Endodermal cell (in vitro differentiated cells): ENCODE results near the gene ERBB4. TPM values are rescaled to one million over a fixed set of nuclear protein-coding genes. Genes with fewer than 3 reads are reported as not detected.

Experiments
- DNase-seq: peaks from one replicate; pipeline ENCODE4 v3.0.0-alpha.2; 2017
- H3K27ac ChIP-seq: 2 replicates; pipeline ENCODE4 v1.5.1; 2013; ENCODE audit warnings: mild to moderate bottlenecking, low read depth, low read length, moderate library complexity
- H3K27me3 ChIP-seq: 2 replicates; pipeline ENCODE4 v1.6.1; 2013; ENCODE audit warnings: mild to moderate bottlenecking, low read length, moderate library complexity; ENCODE audit not compliant: insufficient read depth, control insufficient read depth, poor library complexity, severe bottlenecking
- H3K36me3 ChIP-seq: 2 replicates; pipeline ENCODE4 v1.7.0; 2013; ENCODE audit warnings: mild to moderate bottlenecking, low read length, moderate library complexity; ENCODE audit not compliant: control insufficient read depth, insufficient read depth
- H3K4me1 ChIP-seq: one replicate; pipeline ENCODE4 v1.7.0; 2013; ENCODE audit warnings: low read length; ENCODE audit not compliant: control insufficient read depth, insufficient read depth
- H3K4me3 ChIP-seq: 2 replicates; pipeline ENCODE4 v1.5.1; 2013; ENCODE audit warnings: mild to moderate bottlenecking, low read length, moderate library complexity
- H3K9ac ChIP-seq: 2 replicates; pipeline ENCODE4 v1.6.1; 2013; ENCODE audit warnings: mild to moderate bottlenecking, low read length, moderate library complexity; ENCODE audit not compliant: poor library complexity, severe bottlenecking; ENCODE audit errors: extremely low read depth
- H3K9me3 ChIP-seq: 2 replicates; pipeline ENCODE4 v1.6.1; 2013; ENCODE audit warnings: mild to moderate bottlenecking, low read length, moderate library complexity; ENCODE audit not compliant: control insufficient read depth
- H3K27ac Mint-ChIP-seq: 2 replicates; pipeline ENCODE4 v1.8.0; 2020; ENCODE audit warnings: mixed read lengths
- H3K27me3 Mint-ChIP-seq: 2 replicates; pipeline ENCODE4 v1.8.0; 2021; ENCODE audit warnings: mild to moderate bottlenecking, mixed read lengths; ENCODE audit not compliant: insufficient read depth
- H3K36me3 Mint-ChIP-seq: 2 replicates; pipeline ENCODE4 v1.8.0; 2020; ENCODE audit warnings: low read depth, mixed read lengths
- H3K4me1 Mint-ChIP-seq: 2 replicates; pipeline ENCODE4 v1.8.0; 2020; ENCODE audit warnings: mixed read lengths
- H3K4me3 Mint-ChIP-seq: 2 replicates; pipeline ENCODE4 v1.8.0; 2020; ENCODE audit warnings: mild to moderate bottlenecking, moderate library complexity, mixed read lengths
- H3K9me3 Mint-ChIP-seq: 2 replicates; pipeline ENCODE4 v1.8.0; 2020; ENCODE audit warnings: mild to moderate bottlenecking, mixed read lengths
- CTCF ChIP-seq: fragments of 200-600 bp; sonication (generic); conservative IDR thresholded peaks from 2 replicates; pipeline ENCODE4 v1.5.0; 2021; ENCODE audit warnings: antibody characterized with exemption, mild to moderate bottlenecking
- WGBS, 2 experiments: methylation state at CpG; one replicate each; pipeline versions ENCODE4 v1.1.5 to v1.1.7; 2013; ENCODE audit warnings: missing lambda C conversion rate in 2 of 2, mixed read lengths in 1 of 2; ENCODE audit not compliant: insufficient coverage in 1 of 2, insufficient read length in 1 of 2; 5-methylcytosine and 5-hydroxymethylcytosine counted together
- total RNA-seq, 2 donors: library from RNA; stranded (reverse); fragmentation: NEBNext Ultra II Directional in 1 of 2; extraction: Animal tissue kit (Norgen Biotek cat#: 25700) in 1 of 2; gene quantifications; 2 replicates in 1 of 2; 3 replicates in 1 of 2; pipeline ENCODE4 v1.2.1, GENCODE V29; 2021

The ERBB4 gene
- total RNA-seq, 2 donors from 2014 or later: 154 to 158 TPM

- H3K27ac ChIP-seq: no peak overlapping the region
- no peaks in the 10 kb centered on the region for H3K4me1 ChIP-seq
Observed at GRCh38 chr2:211692689-211693088, 845.9 kb downstream of the ERBB4 start.

GRCh38 chr2:211690736-211691135, 847.9 kb downstream of the ERBB4 start:
- Mint-ChIP-seq H3K27me3 (no peaks in the 10 kb centered on the region), H3K27ac (no peak overlapping the region), H3K9me3 (peaks cover 8% of the 10 kb centered on the region), H3K4me3 (no peak overlapping the region), H3K4me1 (no peaks in the 10 kb centered on the region), H3K36me3 (no peaks in the 10 kb centered on the region)
- Histone ChIP-seq H3K27me3 (no peaks in the 10 kb centered on the region), H3K4me3 (no peak overlapping the region), H3K27ac (no peak overlapping the region), H3K36me3 (no peaks in the 10 kb centered on the region), H3K9me3 (no peaks in the 10 kb centered on the region), H3K4me1 (no peaks in the 10 kb centered on the region), H3K9ac (no peak overlapping the region)
- 91 to 97% methylated on average over 1 of the region's 1 CpG for WGBS, 2 experiments
- no peak for DNase-seq
- no peak for TF ChIP-seq CTCF

More at GRCh38 chr2:211692689-211693088, 845.9 kb downstream of the ERBB4 start:
- no peak for DNase-seq
- Mint-ChIP-seq H3K4me1 (no peaks in the 10 kb centered on the region), H3K4me3 (no peak overlapping the region), H3K36me3 (no peaks in the 10 kb centered on the region), H3K9me3 (no peaks in the 10 kb centered on the region), H3K27me3 (no peaks in the 10 kb centered on the region), H3K27ac (no peak overlapping the region)
- H3K36me3 ChIP-seq: no peaks in the 10 kb centered on the region
- H3K27me3 ChIP-seq: no peaks in the 10 kb centered on the region
- H3K9ac ChIP-seq: no peak overlapping the region
- no peaks in the 10 kb centered on the region for H3K9me3 ChIP-seq
- no peak overlapping the region for H3K4me3 ChIP-seq
- WGBS, 2 experiments: 82 to 100% methylated on average over 1 to 2 of the region's 2 CpGs
- TF ChIP-seq CTCF: no peak

DNA sequence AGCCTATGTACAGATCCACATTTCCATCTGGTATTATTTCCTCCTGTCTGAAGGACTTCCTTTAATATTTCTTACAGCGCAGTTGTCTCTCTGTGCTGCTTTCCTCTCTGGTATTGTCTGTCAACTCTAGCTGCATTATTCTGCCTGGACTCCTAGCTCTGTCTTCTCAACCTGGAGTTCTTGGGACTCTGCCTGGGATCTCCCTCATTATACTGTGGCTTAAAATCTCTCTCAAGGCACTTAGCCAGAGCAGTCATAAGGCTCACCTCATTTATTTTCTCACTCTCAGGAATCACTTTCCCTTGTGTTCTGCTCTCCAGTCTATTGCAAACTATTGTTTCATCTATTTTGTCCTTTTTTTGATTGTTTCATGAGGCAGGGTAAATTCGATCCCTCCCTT, 850.4 kb downstream of the ERBB4 start:
- H3K4me3 ChIP-seq: no peak overlapping the region
- H3K27ac ChIP-seq: no peak overlapping the region
- no peaks in the 10 kb centered on the region for H3K36me3 ChIP-seq
- H3K27me3 Mint-ChIP-seq: no peaks in the 10 kb centered on the region
- TF ChIP-seq CTCF: no peak
- H3K27ac Mint-ChIP-seq: no peak overlapping the region
- peaks cover 27% of the 10 kb centered on the region for H3K9me3 Mint-ChIP-seq
- no peak for DNase-seq
- no peak overlapping the region for H3K4me3 Mint-ChIP-seq
- H3K9ac ChIP-seq: no peak overlapping the region
- no peaks in the 10 kb centered on the region for H3K4me1 Mint-ChIP-seq
- H3K36me3 Mint-ChIP-seq: peaks cover 4% of the 10 kb centered on the region
- no peaks in the 10 kb centered on the region for H3K4me1 ChIP-seq
- H3K27me3 ChIP-seq: no peaks in the 10 kb centered on the region
- peaks cover 12% of the 10 kb centered on the region for H3K9me3 ChIP-seq
- WGBS, 2 experiments: 87 to 100% methylated on average over 1 to 2 of the region's 2 CpGs
